Ovary (tissue), 3 donors: ENCODE data around the gene MRPL38.

Experiments
- CTCF ChIP-seq, 3 donors: fragments of 450-650 bp in 2 of 3; fragments of 200-600 bp in 1 of 3; IDR thresholded peaks; one replicate each; pipeline versions ENCODE4 v1.5.1 to v1.8.0; 2016 to 2022; ENCODE audit warnings: antibody characterized with exemption in 3 of 3, mild to moderate bottlenecking in 1 of 3
- EP300 ChIP-seq: sonication (generic); formaldehyde crosslinking; IDR thresholded peaks from one replicate; pipeline ENCODE4 v1.6.1; 2017; ENCODE audit warnings: antibody characterized with exemption
- POLR2A ChIP-seq: fragments of 450-650 bp; IDR thresholded peaks from one replicate; pipeline ENCODE4 v1.6.1; 2017; ENCODE audit warnings: antibody characterized with exemption, mild to moderate bottlenecking, moderate library complexity
- donor health status: DM: no; HTN: no; CAD: no.

- TF ChIP-seq CTCF (IDR thresholded peaks at IDR 0.05): no peak
- no peak for TF ChIP-seq EP300
- no peak for TF ChIP-seq POLR2A
Measured at GRCh38 chr17:75919611-75920010, 14.9 kb upstream of the MRPL38 start.
